ENCODE data around the gene SHMT2.

The SHMT2 gene

GRCh38 chr12:57234233-57234570 is 4.7 kb downstream of the SHMT2 start:
- 88 to 91% methylated on average over 3 of the region's 3 CpGs for WGBS, 2 experiments
- Histone ChIP-seq H3K9me3 (ENCODE audit: control insufficient read depth, low read length) (no peaks in the 10 kb centered on the region), H3K27me3 (ENCODE audit: control insufficient read depth, insufficient read depth, low read length, poor library complexity, severe bottlenecking) (peaks cover 45% of the 10 kb centered on the region), H3K36me3 (ENCODE audit: control insufficient read depth, insufficient read depth, low read length) (peaks cover 23% of the 10 kb centered on the region), H3K4me1 (ENCODE audit: control insufficient read depth, insufficient read depth, low read length) (peaks cover 44% of the 10 kb centered on the region), H3K4me3 (ENCODE audit: insufficient read depth, low read depth, low read length) (no peak overlapping the region), H3K27ac (ENCODE audit: insufficient read depth, low read depth, low read length, poor library complexity, severe bottlenecking) (no peak overlapping the region)

- Histone ChIP-seq H3K4me3 (ENCODE audit: insufficient read depth, low read depth, low read length) (no peak overlapping the region), H3K27ac (ENCODE audit: insufficient read depth, low read depth, low read length, poor library complexity, severe bottlenecking) (no peak overlapping the region), H3K4me1 (ENCODE audit: control insufficient read depth, insufficient read depth, low read length) (peaks cover 48% of the 10 kb centered on the region), H3K27me3 (ENCODE audit: control insufficient read depth, insufficient read depth, low read length, poor library complexity, severe bottlenecking) (peaks cover 47% of the 10 kb centered on the region), H3K36me3 (ENCODE audit: control insufficient read depth, insufficient read depth, low read length) (peaks cover 23% of the 10 kb centered on the region), H3K9me3 (ENCODE audit: control insufficient read depth, low read length) (no peaks in the 10 kb centered on the region)
- WGBS, 2 experiments: 90 to 94% methylated on average over 10 of the region's 10 CpGs
These were observed 5.1 kb downstream of the SHMT2 start for GRCh38 chr12:57234571-57235016.

- H3K27ac ChIP-seq (ENCODE audit: insufficient read depth, low read depth, low read length, poor library complexity, severe bottlenecking): no peak overlapping the region
- peaks cover 52% of the 10 kb centered on the region for H3K4me1 ChIP-seq (ENCODE audit: control insufficient read depth, insufficient read depth, low read length)
- H3K27me3 ChIP-seq (ENCODE audit: control insufficient read depth, insufficient read depth, low read length, poor library complexity, severe bottlenecking): peaks cover 53% of the 10 kb centered on the region
- WGBS, 2 experiments: 62 to 65% methylated on average over 26 of the region's 26 CpGs
- H3K36me3 ChIP-seq (ENCODE audit: control insufficient read depth, insufficient read depth, low read length): peaks cover 23% of the 10 kb centered on the region
- no peaks in the 10 kb centered on the region for H3K9me3 ChIP-seq (ENCODE audit: control insufficient read depth, low read length)
- H3K4me3 ChIP-seq (ENCODE audit: insufficient read depth, low read depth, low read length): no peak overlapping the region
These were observed 5.7 kb downstream of the SHMT2 start for GRCh38 chr12:57235017-57235727.

- Histone ChIP-seq H3K4me3 (ENCODE audit: insufficient read depth, low read depth, low read length) (no peak overlapping the region), H3K27me3 (ENCODE audit: control insufficient read depth, insufficient read depth, low read length, poor library complexity, severe bottlenecking) (peaks cover 59% of the 10 kb centered on the region)
- WGBS, 2 experiments: 76 to 77% methylated on average over 8 of the region's 8 CpGs
These were observed 6.2 kb downstream of the SHMT2 start for GRCh38 chr12:57235728-57236131.

GRCh38 chr12:57236201-57236924 is 6.9 kb downstream of the SHMT2 start:
- Histone ChIP-seq H3K27ac (ENCODE audit: insufficient read depth, low read depth, low read length, poor library complexity, severe bottlenecking) (no peak overlapping the region), H3K4me3 (ENCODE audit: insufficient read depth, low read depth, low read length) (no peak overlapping the region), H3K4me1 (ENCODE audit: control insufficient read depth, insufficient read depth, low read length) (peaks cover 55% of the 10 kb centered on the region), H3K27me3 (ENCODE audit: control insufficient read depth, insufficient read depth, low read length, poor library complexity, severe bottlenecking) (peaks cover 65% of the 10 kb centered on the region), H3K9me3 (ENCODE audit: control insufficient read depth, low read length) (no peaks in the 10 kb centered on the region), H3K36me3 (ENCODE audit: control insufficient read depth, insufficient read depth, low read length) (peaks cover 23% of the 10 kb centered on the region)
- 46 to 48% methylated on average over 39 to 40 of the region's 40 CpGs for WGBS, 2 experiments

More at GRCh38 chr12:57235728-57236131, 6.2 kb downstream of the SHMT2 start:
- H3K27ac ChIP-seq (ENCODE audit: insufficient read depth, low read depth, low read length, poor library complexity, severe bottlenecking): no peak overlapping the region
- no peaks in the 10 kb centered on the region for H3K9me3 ChIP-seq (ENCODE audit: control insufficient read depth, low read length)
- peaks cover 23% of the 10 kb centered on the region for H3K36me3 ChIP-seq (ENCODE audit: control insufficient read depth, insufficient read depth, low read length)
- H3K4me1 ChIP-seq (ENCODE audit: control insufficient read depth, insufficient read depth, low read length): peaks cover 51% of the 10 kb centered on the region

- H3K27ac ChIP-seq (ENCODE audit: insufficient read depth, low read depth, low read length, poor library complexity, severe bottlenecking): no peak overlapping the region
- 46 to 49% methylated on average over 9 of the region's 9 CpGs for WGBS, 2 experiments
- peaks cover 62% of the 10 kb centered on the region for H3K4me1 ChIP-seq (ENCODE audit: control insufficient read depth, insufficient read depth, low read length)
These were observed 7.5 kb downstream of the SHMT2 start for GRCh38 chr12:57236925-57237595.

GRCh38 chr12:57237596-57237931 is 8.1 kb downstream of the SHMT2 start:
- H3K4me1 ChIP-seq (ENCODE audit: control insufficient read depth, insufficient read depth, low read length): peaks cover 67% of the 10 kb centered on the region
- H3K36me3 ChIP-seq (ENCODE audit: control insufficient read depth, insufficient read depth, low read length): peaks cover 16% of the 10 kb centered on the region
- H3K27me3 ChIP-seq (ENCODE audit: control insufficient read depth, insufficient read depth, low read length, poor library complexity, severe bottlenecking): peaks cover 77% of the 10 kb centered on the region
- H3K27ac ChIP-seq (ENCODE audit: insufficient read depth, low read depth, low read length, poor library complexity, severe bottlenecking): no peak overlapping the region
- peak overlapping the region; percentile 45 for H3K4me3 ChIP-seq (ENCODE audit: insufficient read depth, low read depth, low read length)
- 48 to 56% methylated on average over 5 of the region's 5 CpGs for whole genome bisulfite sequencing, 2 experiments
- H3K9me3 ChIP-seq (ENCODE audit: control insufficient read depth, low read length): no peaks in the 10 kb centered on the region

More at GRCh38 chr12:57236925-57237595, 7.5 kb downstream of the SHMT2 start:
- Histone ChIP-seq H3K9me3 (ENCODE audit: control insufficient read depth, low read length) (no peaks in the 10 kb centered on the region), H3K27me3 (ENCODE audit: control insufficient read depth, insufficient read depth, low read length, poor library complexity, severe bottlenecking) (peaks cover 72% of the 10 kb centered on the region), H3K4me3 (ENCODE audit: insufficient read depth, low read depth, low read length) (no peak overlapping the region), H3K36me3 (ENCODE audit: control insufficient read depth, insufficient read depth, low read length) (peaks cover 21% of the 10 kb centered on the region)

GRCh38 chr12:57237932-57238853 is 8.7 kb downstream of the SHMT2 start:
- Histone ChIP-seq H3K27me3 (ENCODE audit: control insufficient read depth, insufficient read depth, low read length, poor library complexity, severe bottlenecking) (peaks cover 83% of the 10 kb centered on the region), H3K4me1 (ENCODE audit: control insufficient read depth, insufficient read depth, low read length) (peaks cover 67% of the 10 kb centered on the region)

GRCh38 chr12:57238854-57239554 is 9.5 kb downstream of the SHMT2 start:
- Histone ChIP-seq H3K4me1 (ENCODE audit: control insufficient read depth, insufficient read depth, low read length) (peaks cover 67% of the 10 kb centered on the region), H3K9me3 (ENCODE audit: control insufficient read depth, low read length) (no peaks in the 10 kb centered on the region), H3K4me3 (ENCODE audit: insufficient read depth, low read depth, low read length) (peak overlapping the region; percentile 45), H3K27me3 (ENCODE audit: control insufficient read depth, insufficient read depth, low read length, poor library complexity, severe bottlenecking) (peaks cover 91% of the 10 kb centered on the region), H3K27ac (ENCODE audit: insufficient read depth, low read depth, low read length, poor library complexity, severe bottlenecking) (peak overlapping the region; percentile 47), H3K36me3 (ENCODE audit: control insufficient read depth, insufficient read depth, low read length) (peaks cover 2% of the 10 kb centered on the region)
- 3% methylated on average over 47 of the region's 47 CpGs for WGBS, 2 experiments

More at GRCh38 chr12:57237932-57238853, 8.7 kb downstream of the SHMT2 start:
- Histone ChIP-seq H3K9me3 (ENCODE audit: control insufficient read depth, low read length) (no peaks in the 10 kb centered on the region), H3K36me3 (ENCODE audit: control insufficient read depth, insufficient read depth, low read length) (peaks cover 9% of the 10 kb centered on the region), H3K27ac (ENCODE audit: insufficient read depth, low read depth, low read length, poor library complexity, severe bottlenecking) (peak overlapping the region; percentile 47), H3K4me3 (ENCODE audit: insufficient read depth, low read depth, low read length) (peak overlapping the region; percentile 45)
- WGBS, 2 experiments: 2 to 3% methylated on average over 63 of the region's 63 CpGs
